Breast epithelium (tissue), 4 donors: ENCODE measurements around the gene FER. TPM values are rescaled to one million over a fixed set of nuclear protein-coding genes. Genes with fewer than 3 reads are reported as not detected.
A peak's percentile ranks its signal among the peaks of the same experiment; 100 is the strongest.

ENCODE experiments used
- DNase-seq, 2 donors: peaks; one replicate each; pipeline ENCODE4 v3.0.0-alpha.2; 2019; ENCODE audit warnings: low spot score in 2 of 2
- H3K27ac ChIP-seq, 2 donors: fragments of 200-600 bp; sonication (generic) in 1 of 2; one replicate each; pipeline ENCODE4 v1.5.1; 2016 to 2019; ENCODE audit warnings: mild to moderate bottlenecking in 1 of 2
- H3K27me3 ChIP-seq, 2 donors: fragments of 200-600 bp; sonication (generic) in 1 of 2; one replicate each; pipeline versions ENCODE4 v1.5.1 to v1.6.0; 2017 to 2019; ENCODE audit warnings: control low read depth in 1 of 2, mild to moderate bottlenecking in 1 of 2
- H3K36me3 ChIP-seq: fragments of 200-600 bp; one replicate; pipeline ENCODE4 v1.5.1; 2019
- H3K4me1 ChIP-seq, 2 donors: fragments of 200-600 bp; sonication (generic); one replicate each; pipeline ENCODE4 v1.5.1; 2016 to 2019; ENCODE audit warnings: control low read depth in 1 of 2
- H3K4me3 ChIP-seq, 3 donors: fragments of 200-600 bp; sonication (generic); 1 replicate in 2 of 3; 2 replicates in 1 of 3; pipeline ENCODE4 v1.5.1; 2016 to 2019; ENCODE audit warnings: mild to moderate bottlenecking in 3 of 3, moderate library complexity in 2 of 3
- H3K9me3 ChIP-seq, 2 donors: fragments of 200-600 bp; sonication (generic) in 1 of 2; one replicate each; pipeline ENCODE4 v1.5.1; 2016 to 2019; ENCODE audit warnings: control low read depth in 1 of 2
- POLR2A ChIP-seq: fragments of 450-650 bp; IDR thresholded peaks from one replicate; pipeline ENCODE4 v1.6.1; 2016; ENCODE audit warnings: antibody characterized with exemption, mild to moderate bottlenecking, moderate library complexity
- POLR2AphosphoS5 ChIP-seq, 3 donors: sonication (generic); formaldehyde crosslinking; IDR thresholded peaks; one replicate each; pipeline ENCODE4 v1.6.1; 2017; ENCODE audit warnings: antibody characterized with exemption in 3 of 3
- intact Hi-C: fragments of 100-400 bp; cut with DNase I; formaldehyde crosslinking; loops from one replicate; pipeline ENCODE4 v1.15.1; 2023; ENCODE audit warnings: low total_unique reads
- total RNA-seq, 3 donors: library from RNA; depleted of rRNA; stranded (reverse); fragments of >200 nt; gene quantifications; one replicate each; pipeline ENCODE4 v1.1.0, GENCODE V29; 2016
- TF ChIP-seq, protein P1 (sequence below), 3 donors: fragments of 450-650 bp; IDR thresholded peaks; one replicate each; pipeline ENCODE4 v1.5.1; 2016 to 2017; ENCODE audit warnings: antibody characterized with exemption in 3 of 3, mild to moderate bottlenecking in 3 of 3, moderate library complexity in 3 of 3

Gene FER
- total RNA-seq, 3 donors from 2014 or later: 24.3 to 27.8 (median 27.2) TPM

DNA sequence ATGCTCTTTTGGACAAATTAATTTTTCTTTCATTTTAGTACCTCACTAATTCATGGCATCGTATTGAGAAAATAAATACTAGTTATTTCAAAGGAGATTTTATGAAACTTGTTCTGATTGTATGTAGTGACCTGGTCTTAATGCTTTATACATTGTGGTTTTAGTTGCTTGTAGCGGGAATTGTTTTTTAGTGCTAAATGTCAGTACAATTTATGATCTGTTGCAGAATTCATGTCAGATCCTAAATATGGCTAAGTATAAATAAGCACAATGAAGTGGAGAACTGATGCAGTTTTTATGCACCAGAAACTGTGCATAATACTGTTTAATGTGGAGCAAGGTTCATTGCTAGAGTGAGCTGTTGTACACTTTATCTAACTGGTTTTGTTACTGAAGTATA is 353.3 kb downstream of the FER start:
- TF ChIP-seq POLR2AphosphoS5 (IDR thresholded peaks at IDR 0.05) (no peak), POLR2A (no peak)
- TF ChIP-seq, protein P1, sequence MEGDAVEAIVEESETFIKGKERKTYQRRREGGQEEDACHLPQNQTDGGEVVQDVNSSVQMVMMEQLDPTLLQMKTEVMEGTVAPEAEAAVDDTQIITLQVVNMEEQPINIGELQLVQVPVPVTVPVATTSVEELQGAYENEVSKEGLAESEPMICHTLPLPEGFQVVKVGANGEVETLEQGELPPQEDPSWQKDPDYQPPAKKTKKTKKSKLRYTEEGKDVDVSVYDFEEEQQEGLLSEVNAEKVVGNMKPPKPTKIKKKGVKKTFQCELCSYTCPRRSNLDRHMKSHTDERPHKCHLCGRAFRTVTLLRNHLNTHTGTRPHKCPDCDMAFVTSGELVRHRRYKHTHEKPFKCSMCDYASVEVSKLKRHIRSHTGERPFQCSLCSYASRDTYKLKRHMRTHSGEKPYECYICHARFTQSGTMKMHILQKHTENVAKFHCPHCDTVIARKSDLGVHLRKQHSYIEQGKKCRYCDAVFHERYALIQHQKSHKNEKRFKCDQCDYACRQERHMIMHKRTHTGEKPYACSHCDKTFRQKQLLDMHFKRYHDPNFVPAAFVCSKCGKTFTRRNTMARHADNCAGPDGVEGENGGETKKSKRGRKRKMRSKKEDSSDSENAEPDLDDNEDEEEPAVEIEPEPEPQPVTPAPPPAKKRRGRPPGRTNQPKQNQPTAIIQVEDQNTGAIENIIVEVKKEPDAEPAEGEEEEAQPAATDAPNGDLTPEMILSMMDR (IDR thresholded peaks at IDR 0.05): no peak
- no peak for DNase-seq
- H3K9me3 ChIP-seq: no peaks in the 10 kb centered on the region
- no peaks in the 10 kb centered on the region for H3K36me3 ChIP-seq
- intact Hi-C loops: no loop called here
- H3K4me3 ChIP-seq: no peak overlapping the region
- no peaks in the 10 kb centered on the region for H3K4me1 ChIP-seq
- no peak overlapping the region for H3K27ac ChIP-seq
- no peaks in the 10 kb centered on the region for H3K27me3 ChIP-seq

DNA sequence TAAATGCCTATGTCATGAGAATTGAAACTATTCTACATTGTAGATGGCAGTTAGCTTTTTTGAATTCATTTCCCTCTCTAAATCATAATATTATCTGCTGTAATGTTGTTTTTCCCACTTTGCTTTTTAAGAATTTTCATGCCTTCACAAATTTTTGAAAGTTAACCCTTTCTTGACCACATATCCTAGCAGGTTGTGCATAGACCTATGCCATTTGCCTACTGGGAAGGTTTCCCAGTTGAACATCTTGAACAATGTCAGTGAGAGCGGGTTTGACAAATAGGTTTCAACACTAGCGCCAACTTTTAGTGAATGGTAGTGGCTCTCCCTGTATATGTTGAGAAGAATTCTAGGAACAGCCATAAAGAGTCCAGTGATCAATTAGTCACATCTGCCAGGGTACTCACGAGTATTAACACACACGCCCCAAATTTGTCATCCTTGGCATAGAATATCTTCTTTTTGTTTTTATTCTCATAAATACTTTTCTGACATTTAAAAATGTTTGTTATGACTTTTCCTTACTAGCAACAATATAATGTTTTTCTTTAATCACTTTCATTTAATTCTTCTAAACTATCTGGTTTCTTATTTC is 354.5 kb downstream of the FER start:
- no peaks in the 10 kb centered on the region for H3K9me3 ChIP-seq
- H3K36me3 ChIP-seq: no peaks in the 10 kb centered on the region
- H3K4me3 ChIP-seq: no peak overlapping the region
- H3K27me3 ChIP-seq: no peaks in the 10 kb centered on the region
- no peak for DNase-seq
- no peaks in the 10 kb centered on the region for H3K4me1 ChIP-seq
- intact Hi-C loops: no loop called here
- TF ChIP-seq, protein P1 (IDR thresholded peaks at IDR 0.05): no peak
- no peak for TF ChIP-seq POLR2AphosphoS5 (IDR thresholded peaks at IDR 0.05)
- no peak for TF ChIP-seq POLR2A
- no peak overlapping the region for H3K27ac ChIP-seq

DNA sequence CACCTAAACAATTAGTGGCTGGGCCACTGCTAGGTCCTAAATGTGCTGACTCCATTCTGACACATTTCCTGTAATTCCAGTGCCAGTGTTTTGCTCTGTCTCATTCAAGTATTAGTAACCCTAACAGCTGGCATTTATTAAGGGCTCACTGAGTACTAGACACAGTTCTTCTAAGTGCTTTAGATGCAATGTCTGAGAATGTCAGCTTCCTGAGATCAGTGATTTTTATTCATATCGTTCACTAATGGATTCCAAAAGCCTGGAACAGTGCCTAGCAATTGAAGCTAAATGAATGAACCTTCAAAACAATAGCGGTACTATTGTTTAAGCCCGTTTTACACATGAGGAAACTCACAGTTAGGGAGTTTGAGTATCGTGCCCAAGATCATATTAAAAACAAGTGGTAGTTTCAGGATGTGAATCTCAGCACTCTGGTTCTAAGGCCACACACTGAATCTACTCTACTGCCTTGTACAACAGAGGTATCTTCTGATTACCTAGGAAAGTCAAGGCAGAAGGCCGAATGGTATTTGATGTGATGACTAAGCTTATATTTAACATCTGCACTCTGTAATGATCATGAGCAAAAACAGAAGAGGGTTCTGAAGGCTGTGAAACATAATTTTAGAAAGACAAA is 358.1 kb downstream of the FER start:
- intact Hi-C loops: no loop called here
- H3K27ac ChIP-seq: peak overlapping the region in 1 of 2 donors; percentile 33

DNA sequence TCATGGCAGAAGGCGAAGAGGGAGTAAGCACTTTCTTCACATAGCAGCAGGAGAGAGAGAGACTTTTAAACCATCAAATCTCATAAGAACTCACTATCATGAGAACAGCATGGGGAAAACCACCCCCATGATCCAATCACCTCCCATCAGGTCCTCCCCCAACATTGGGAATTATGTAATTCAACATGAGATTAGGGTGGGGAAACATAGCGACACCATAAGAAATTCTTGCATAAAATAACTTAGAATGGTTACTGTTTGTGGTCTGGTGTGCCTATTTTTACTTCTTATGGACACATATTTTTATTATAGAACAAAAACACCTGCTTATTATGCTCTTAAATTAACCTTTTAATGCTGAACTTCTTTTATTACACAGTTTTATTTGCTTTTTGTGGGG is 364.0 kb downstream of the FER start:
- Histone ChIP-seq H3K27me3 (no peaks in the 10 kb centered on the region), H3K9me3 (no peaks in the 10 kb centered on the region), H3K4me1 (no peaks in the 10 kb centered on the region), H3K36me3 (no peaks in the 10 kb centered on the region), H3K4me3 (no peak overlapping the region), H3K27ac (no peak overlapping the region)
- no peak for DNase-seq
- intact Hi-C loops: no loop called here
- no peak for TF ChIP-seq POLR2AphosphoS5 (IDR thresholded peaks at IDR 0.05)
- no peak for TF ChIP-seq POLR2A
- TF ChIP-seq, protein P1 (IDR thresholded peaks at IDR 0.05): no peak

More for the DNA sequence above, 358.1 kb downstream of the FER start:
- no peaks in the 10 kb centered on the region for H3K4me1 ChIP-seq
- no peaks in the 10 kb centered on the region for H3K36me3 ChIP-seq
- TF ChIP-seq, protein P1 (IDR thresholded peaks at IDR 0.05): no peak
- TF ChIP-seq POLR2AphosphoS5 (IDR thresholded peaks at IDR 0.05) (no peak), POLR2A (no peak)
- DNase-seq: no peak
- H3K9me3 ChIP-seq: no peaks in the 10 kb centered on the region
- H3K27me3 ChIP-seq: no peaks in the 10 kb centered on the region
- H3K4me3 ChIP-seq: no peak overlapping the region

DNA sequence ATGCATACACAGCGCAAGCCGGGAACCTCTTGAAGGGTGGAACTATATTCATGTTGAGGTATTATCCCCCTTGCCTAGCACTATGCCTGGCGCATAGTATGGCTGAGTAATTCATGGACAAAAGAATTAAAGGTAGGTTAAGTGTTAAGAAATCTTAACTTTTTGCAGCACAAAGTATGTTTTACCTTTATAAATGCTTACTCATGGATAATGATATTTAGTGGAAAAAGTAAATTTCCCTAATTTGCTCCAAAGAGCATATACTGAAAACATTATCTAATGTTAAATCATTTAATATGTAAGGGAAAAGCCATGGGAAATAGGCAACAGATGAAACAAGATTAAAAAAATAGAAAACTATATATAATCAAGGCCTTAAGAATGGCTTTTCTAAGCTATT is 365.9 kb downstream of the FER start:
- H3K27ac ChIP-seq: no peak overlapping the region
- DNase-seq: no peak

More for the DNA sequence above, 365.9 kb downstream of the FER start:
- no peaks in the 10 kb centered on the region for H3K36me3 ChIP-seq
- TF ChIP-seq, protein P1 (IDR thresholded peaks at IDR 0.05): no peak
- TF ChIP-seq POLR2A: no peak
- no peak for TF ChIP-seq POLR2AphosphoS5 (IDR thresholded peaks at IDR 0.05)
- H3K9me3 ChIP-seq: no peaks in the 10 kb centered on the region
- no peaks in the 10 kb centered on the region for H3K4me1 ChIP-seq
- H3K4me3 ChIP-seq: no peak overlapping the region
- no peaks in the 10 kb centered on the region for H3K27me3 ChIP-seq
- intact Hi-C loops: no loop called here
